ENCODE measurements around the gene GIGYF2. TPM values are rescaled to one million over a fixed set of nuclear protein-coding genes. Genes with fewer than 3 reads are reported as not detected.
A peak's percentile ranks its signal among the peaks of the same experiment; 100 is the strongest.

The GIGYF2 gene
- total RNA-seq, 1 experiment from 2014 or later: 71.1 TPM

GRCh38 chr2:232857158-232857563 is 160.0 kb downstream of the GIGYF2 start:
- Mint-ChIP-seq H3K27ac (ENCODE audit: low read depth, unreplicated experiment) (peak overlapping the region; percentile 67), H3K4me3 (ENCODE audit: unreplicated experiment) (no peak overlapping the region), H3K27me3 (ENCODE audit: insufficient read depth, unreplicated experiment) (no peaks in the 10 kb centered on the region), H3K36me3 (ENCODE audit: insufficient read depth, unreplicated experiment) (peaks cover 82% of the 10 kb centered on the region), H3K4me1 (ENCODE audit: insufficient read depth, unreplicated experiment) (peaks cover 21% of the 10 kb centered on the region), H3K9me3 (ENCODE audit: unreplicated experiment) (no peaks in the 10 kb centered on the region)
- no peak for TF ChIP-seq CTCF (IDR thresholded peaks at IDR 0.05; ENCODE audit: unreplicated experiment)
- BruUV-seq (replicated peaks): TSS peak; percentile 50
- POLR2A ChIA-PET: interaction anchor here (0.7 to 1.0 kb wide), 2 partner anchors 173 to 393 kb away, joined by 3 to 7 read pairs; no protein-coding TSS in a partner anchor
- CTCF ChIA-PET: interaction anchor here (1.1 to 1.8 kb wide), 2 partner anchors 197 to 394 kb away, joined by 3 read pairs; partner anchors contain the start of gene ATG16L1
- intact Hi-C loops (cut with micrococcal nuclease): no loop called here
- peak; percentile 11 for DNase-seq (ENCODE audit: unreplicated experiment)

- no TSS peak for BruUV-seq (replicated peaks)
- Mint-ChIP-seq H3K4me1 (ENCODE audit: insufficient read depth, unreplicated experiment) (peaks cover 13% of the 10 kb centered on the region), H3K9me3 (ENCODE audit: unreplicated experiment) (no peaks in the 10 kb centered on the region), H3K27ac (ENCODE audit: low read depth, unreplicated experiment) (no peak overlapping the region), H3K4me3 (ENCODE audit: unreplicated experiment) (no peak overlapping the region), H3K36me3 (ENCODE audit: insufficient read depth, unreplicated experiment) (peaks cover 77% of the 10 kb centered on the region), H3K27me3 (ENCODE audit: insufficient read depth, unreplicated experiment) (no peaks in the 10 kb centered on the region)
- ChIA-PET POLR2A (no interaction called here), CTCF (interaction anchor here (0.6 to 1.2 kb wide), 4 partner anchors 170 to 313 kb away, joined by 3 to 4 read pairs (median 3); no protein-coding TSS in a partner anchor)
- no peak for TF ChIP-seq CTCF (IDR thresholded peaks at IDR 0.05; ENCODE audit: unreplicated experiment)
- intact Hi-C loops (cut with micrococcal nuclease): no loop called here
- no peak for DNase-seq (ENCODE audit: unreplicated experiment)
Observed at GRCh38 chr2:232859385-232859916, 162.3 kb downstream of the GIGYF2 start.

GRCh38 chr2:232860593-232861241 is 163.6 kb downstream of the GIGYF2 start:
- no peak for DNase-seq (ENCODE audit: unreplicated experiment)
- Mint-ChIP-seq H3K36me3 (ENCODE audit: insufficient read depth, unreplicated experiment) (peaks cover 67% of the 10 kb centered on the region), H3K4me3 (ENCODE audit: unreplicated experiment) (no peak overlapping the region), H3K27ac (ENCODE audit: low read depth, unreplicated experiment) (no peak overlapping the region), H3K27me3 (ENCODE audit: insufficient read depth, unreplicated experiment) (no peaks in the 10 kb centered on the region), H3K9me3 (ENCODE audit: unreplicated experiment) (no peaks in the 10 kb centered on the region), H3K4me1 (ENCODE audit: insufficient read depth, unreplicated experiment) (peaks cover 13% of the 10 kb centered on the region)
- no peak for TF ChIP-seq CTCF (IDR thresholded peaks at IDR 0.05; ENCODE audit: unreplicated experiment)
- no TSS peak for BruUV-seq (replicated peaks)
- ChIA-PET POLR2A (no interaction called here), CTCF (interaction anchor here (0.7 to 1.0 kb wide), 2 partner anchors 8 to 21 kb away, joined by 4 read pairs; no protein-coding TSS in a partner anchor)
- intact Hi-C loops (cut with micrococcal nuclease): no loop called here

GRCh38 chr2:232861353-232861752 is 164.2 kb downstream of the GIGYF2 start:
- Mint-ChIP-seq H3K36me3 (ENCODE audit: insufficient read depth, unreplicated experiment) (peaks cover 61% of the 10 kb centered on the region), H3K9me3 (ENCODE audit: unreplicated experiment) (no peaks in the 10 kb centered on the region), H3K4me1 (ENCODE audit: insufficient read depth, unreplicated experiment) (peaks cover 10% of the 10 kb centered on the region), H3K4me3 (ENCODE audit: unreplicated experiment) (no peak overlapping the region), H3K27ac (ENCODE audit: low read depth, unreplicated experiment) (no peak overlapping the region), H3K27me3 (ENCODE audit: insufficient read depth, unreplicated experiment) (no peaks in the 10 kb centered on the region)
- TF ChIP-seq CTCF (IDR thresholded peaks at IDR 0.05; ENCODE audit: unreplicated experiment): no peak
- DNase-seq (ENCODE audit: unreplicated experiment): no peak
- intact Hi-C loops (cut with micrococcal nuclease): no loop called here
- BruUV-seq (replicated peaks): no TSS peak
- ChIA-PET CTCF (interaction anchor here (0.6 to 1.0 kb wide), 3 partner anchors 9 to 389 kb away, joined by 3 to 4 read pairs (median 3); no protein-coding TSS in a partner anchor), POLR2A (no interaction called here)

Measured in MCF 10A (cell line).